Measurements from ENCODE around the gene GRAMD1B. TPM values are rescaled to one million over a fixed set of nuclear protein-coding genes. Genes with fewer than 3 reads are reported as not detected.

Gene GRAMD1B
- total RNA-seq, 4 donors from 2014 or later, result 31.4 to 152 (median 123) TPM

GRCh38 chr11:123504401-123504800 lies 74.3 kb downstream of the GRAMD1B start:
- Histone ChIP-seq H3K4me1 (no peaks in the 10 kb centered on the region), H3K4me3 (no peak overlapping the region), H3K27me3 (no peaks in the 10 kb centered on the region), H3K36me3 (no peaks in the 10 kb centered on the region), H3K9me3 (no peaks in the 10 kb centered on the region), H3K27ac (no peak overlapping the region)
- no peak for DNase-seq
- TF ChIP-seq POLR2A (IDR thresholded peaks at IDR 0.05) (no peak), CTCF (IDR thresholded peaks at IDR 0.05) (no peak)

DNA sequence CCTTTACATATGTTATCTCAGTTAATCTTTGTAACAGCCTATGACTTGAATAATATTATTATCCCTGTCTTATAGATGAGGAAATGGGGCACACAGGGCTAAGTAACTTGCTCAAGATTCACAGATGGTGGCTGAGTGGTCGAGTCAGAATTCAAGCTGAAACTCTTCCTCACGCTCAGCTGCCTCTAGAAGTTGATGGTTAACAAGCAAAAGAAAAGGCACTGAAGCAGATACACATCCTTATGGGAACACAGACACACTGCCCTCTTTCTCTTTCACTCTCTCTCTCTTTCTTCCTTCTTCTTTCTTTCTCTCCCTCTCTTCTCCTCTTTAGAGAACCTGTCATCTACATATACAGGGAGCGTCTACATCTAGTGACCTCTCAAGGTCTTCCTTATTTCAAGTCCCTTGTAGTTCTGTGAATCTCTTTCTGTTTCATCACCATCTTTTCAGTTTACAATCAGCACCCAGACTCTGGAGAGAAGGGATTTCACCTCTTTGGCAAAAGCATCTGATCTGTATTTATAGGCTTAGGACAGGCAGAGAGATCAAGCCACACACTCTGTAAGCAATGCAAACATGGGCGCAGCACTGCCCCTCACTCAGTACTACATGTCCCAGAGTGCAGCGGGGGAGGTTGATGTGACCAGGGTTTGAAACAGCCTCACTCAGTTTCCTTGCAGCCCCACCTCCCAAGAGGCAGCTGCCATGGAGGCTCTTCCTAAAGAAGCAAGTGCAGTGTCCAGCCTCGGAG lies 75.7 kb downstream of the GRAMD1B start:
- H3K27ac ChIP-seq, result no peak overlapping the region
- DNase-seq, result no peak
- no peaks in the 10 kb centered on the region for H3K36me3 ChIP-seq
- no peaks in the 10 kb centered on the region for H3K9me3 ChIP-seq
- no peaks in the 10 kb centered on the region for H3K4me1 ChIP-seq
- TF ChIP-seq POLR2A (IDR thresholded peaks at IDR 0.05), result no peak
- no peak for TF ChIP-seq CTCF (IDR thresholded peaks at IDR 0.05)
- H3K4me3 ChIP-seq, result no peak overlapping the region
- H3K27me3 ChIP-seq, result no peaks in the 10 kb centered on the region

GRCh38 chr11:123507043-123507442 lies 77.0 kb downstream of the GRAMD1B start:
- H3K27ac ChIP-seq, result no peak overlapping the region
- no peaks in the 10 kb centered on the region for H3K27me3 ChIP-seq
- H3K4me1 ChIP-seq, result no peaks in the 10 kb centered on the region
- H3K9me3 ChIP-seq, result no peaks in the 10 kb centered on the region
- no peak for TF ChIP-seq POLR2A (IDR thresholded peaks at IDR 0.05)
- TF ChIP-seq CTCF (IDR thresholded peaks at IDR 0.05), result no peak
- H3K36me3 ChIP-seq, result no peaks in the 10 kb centered on the region
- H3K4me3 ChIP-seq, result no peak overlapping the region
- no peak for DNase-seq

DNA sequence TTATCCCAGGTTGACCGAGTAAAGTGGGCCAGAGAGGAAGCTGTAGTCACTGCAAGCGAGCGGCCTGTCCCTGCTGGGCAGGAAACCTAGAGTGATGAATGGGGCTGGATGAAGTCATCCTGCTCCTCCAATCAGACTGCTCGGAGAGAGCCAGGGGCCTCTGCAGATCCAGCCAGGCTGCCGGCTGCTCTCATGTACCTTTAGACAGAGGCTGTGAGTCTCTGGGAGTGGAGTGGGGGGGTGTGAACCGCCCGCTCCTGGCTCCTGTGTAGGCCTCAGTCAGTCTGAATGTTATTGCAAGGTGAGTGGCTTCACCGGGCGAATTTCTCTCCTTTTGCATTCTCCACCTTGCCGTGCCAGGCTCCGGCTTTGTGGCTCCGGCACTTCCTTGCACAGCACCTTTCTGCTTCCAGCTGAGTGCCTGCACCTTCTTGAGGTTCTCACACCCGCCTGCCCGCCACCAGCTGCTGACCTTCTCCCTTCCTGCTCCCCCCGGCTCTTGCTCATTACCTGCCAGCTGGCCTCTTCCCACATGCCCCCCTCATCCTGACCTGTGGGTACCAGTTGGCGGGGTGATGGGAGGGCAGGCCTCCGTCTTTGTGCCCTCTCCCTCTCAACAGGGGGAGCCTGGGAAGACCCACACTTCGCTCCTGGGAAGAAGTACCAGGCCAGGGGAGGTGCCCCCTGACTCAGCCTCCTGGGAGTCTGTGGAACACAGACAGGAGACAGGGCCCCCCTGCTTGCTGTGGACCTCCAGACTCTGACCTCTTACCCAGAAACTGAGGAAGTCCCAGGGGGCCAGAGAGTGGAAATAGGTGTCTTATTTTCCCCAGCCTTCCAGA lies 79.9 kb downstream of the GRAMD1B start:
- H3K27ac ChIP-seq, result no peak overlapping the region
- no peak for DNase-seq

DNA sequence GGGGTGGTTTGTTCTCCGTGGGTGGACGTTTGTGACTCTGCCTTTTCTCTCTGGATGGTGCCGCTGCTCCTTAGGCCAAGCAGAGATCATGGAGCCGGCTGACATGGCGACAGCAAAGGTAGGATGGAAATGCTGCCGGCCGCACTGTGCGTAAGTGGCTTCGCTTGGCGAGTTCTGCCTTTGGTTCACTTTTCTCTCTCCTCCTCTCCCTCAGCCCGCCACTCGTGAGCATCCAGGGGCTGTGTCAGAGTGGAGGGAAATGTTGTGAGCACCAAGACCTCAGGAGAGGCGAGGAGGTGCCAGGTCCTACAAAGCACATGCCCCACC lies 80.5 kb downstream of the GRAMD1B start:
- TF ChIP-seq POLR2A (IDR thresholded peaks at IDR 0.05) (no peak), CTCF (IDR thresholded peaks at IDR 0.05) (no peak)

More for the DNA sequence above, 79.9 kb downstream of the GRAMD1B start:
- Histone ChIP-seq H3K4me1 (no peaks in the 10 kb centered on the region), H3K9me3 (no peaks in the 10 kb centered on the region), H3K4me3 (no peak overlapping the region), H3K36me3 (no peaks in the 10 kb centered on the region), H3K27me3 (no peaks in the 10 kb centered on the region)
- TF ChIP-seq CTCF (IDR thresholded peaks at IDR 0.05) (no peak), POLR2A (IDR thresholded peaks at IDR 0.05) (no peak)

More for the DNA sequence above, 80.5 kb downstream of the GRAMD1B start:
- no peaks in the 10 kb centered on the region for H3K9me3 ChIP-seq
- no peak for DNase-seq
- H3K4me1 ChIP-seq, result no peaks in the 10 kb centered on the region
- no peaks in the 10 kb centered on the region for H3K27me3 ChIP-seq
- no peak overlapping the region for H3K4me3 ChIP-seq
- no peak overlapping the region for H3K27ac ChIP-seq
- H3K36me3 ChIP-seq, result no peaks in the 10 kb centered on the region
